Activated naive CD8-positive, alpha-beta T cell treated with anti-CD3 and anti-CD28 coated beads for 36 hours (primary cell): ENCODE results near the gene PSMB4. TPM values are rescaled to one million over a fixed set of nuclear protein-coding genes. Genes with fewer than 3 reads are reported as not detected.
"Not testable (repeated sequence)": the region's sequence is repeated elsewhere in the genome, so short reads cannot be mapped to it uniquely, and the experiment has no call there.

Source experiments
- DNase-seq: peaks from one replicate; pipeline ENCODE4 v3.0.0; 2021
- H3K27ac Mint-ChIP-seq: one replicate; pipeline ENCODE4 v1.8.0; 2022; ENCODE audit warnings: mild to moderate bottlenecking, moderate library complexity, mixed read lengths
- H3K27me3 Mint-ChIP-seq: one replicate; pipeline ENCODE4 v1.8.0; 2022; ENCODE audit warnings: mild to moderate bottlenecking, mixed read lengths
- H3K36me3 Mint-ChIP-seq: one replicate; pipeline ENCODE4 v1.8.0; 2021; ENCODE audit warnings: mild to moderate bottlenecking, mixed read lengths
- H3K4me1 Mint-ChIP-seq: one replicate; pipeline ENCODE4 v1.8.0; 2021; ENCODE audit warnings: mixed read lengths
- H3K4me3 Mint-ChIP-seq: one replicate; pipeline ENCODE4 v1.8.0; 2022; ENCODE audit warnings: mild to moderate bottlenecking, moderate library complexity, mixed read lengths
- H3K9me3 Mint-ChIP-seq: one replicate; pipeline ENCODE4 v1.8.0; 2022; ENCODE audit warnings: mixed read lengths
- total RNA-seq, 2 experiments: library from RNA; stranded (reverse); gene quantifications; one replicate each; pipeline ENCODE4 v1.2.3, GENCODE V29; 2021

PSMB4 gene
- total RNA-seq, 2 experiments from 2014 or later, result 413 to 425 TPM

- H3K27me3 Mint-ChIP-seq, result no peaks in the 10 kb centered on the region
- no peak within 1 kb of the TSS for H3K27ac Mint-ChIP-seq
- no peak within 1 kb of the TSS for H3K4me3 Mint-ChIP-seq
- H3K9me3 Mint-ChIP-seq, result no peaks in the 10 kb centered on the region
- no peaks in the 10 kb centered on the region for H3K36me3 Mint-ChIP-seq
- H3K4me1 Mint-ChIP-seq, result peaks cover 2% of the 10 kb centered on the region
- DNase-seq, result no peak
These were observed 27.1 kb upstream of the PSMB4 start, which contains the start of gene SELENBP1 for GRCh38 chr1:151372058-151372934. SELENBP1 (minus strand) TSS chr1:151372705; CDS start chr1:151372641, 64 bp downstream.

GRCh38 chr1:151373196-151373595 lies 26.2 kb upstream of the PSMB4 start:
- no peaks in the 10 kb centered on the region for H3K27me3 Mint-ChIP-seq
- no peaks in the 10 kb centered on the region for H3K9me3 Mint-ChIP-seq
- H3K27ac Mint-ChIP-seq, result no peak overlapping the region
- H3K36me3 Mint-ChIP-seq, result no peaks in the 10 kb centered on the region
- peaks cover 2% of the 10 kb centered on the region for H3K4me1 Mint-ChIP-seq
- no peak for DNase-seq
- no peak overlapping the region for H3K4me3 Mint-ChIP-seq

GRCh38 chr1:151377150-151377884 lies 22.1 kb upstream of the PSMB4 start:
- H3K9me3 Mint-ChIP-seq, result no peaks in the 10 kb centered on the region
- no peaks in the 10 kb centered on the region for H3K27me3 Mint-ChIP-seq
- H3K4me3 Mint-ChIP-seq, result no peak overlapping the region
- DNase-seq, result no peak
- H3K36me3 Mint-ChIP-seq, result no peaks in the 10 kb centered on the region
- no peak overlapping the region for H3K27ac Mint-ChIP-seq
- peaks cover 2% of the 10 kb centered on the region for H3K4me1 Mint-ChIP-seq

GRCh38 chr1:151384584-151384983 lies 14.8 kb upstream of the PSMB4 start:
- Mint-ChIP-seq H3K4me3 (no peak overlapping the region), H3K36me3 (no peaks in the 10 kb centered on the region), H3K27me3 (no peaks in the 10 kb centered on the region), H3K27ac (no peak overlapping the region), H3K4me1 (no peaks in the 10 kb centered on the region), H3K9me3 (no peaks in the 10 kb centered on the region)
- DNase-seq, result no peak

GRCh38 chr1:151386002-151386401 lies 13.4 kb upstream of the PSMB4 start:
- Mint-ChIP-seq H3K36me3 (no peaks in the 10 kb centered on the region), H3K4me1 (no peaks in the 10 kb centered on the region), H3K27me3 (no peaks in the 10 kb centered on the region), H3K9me3 (no peaks in the 10 kb centered on the region), H3K4me3 (no peak overlapping the region), H3K27ac (no peak overlapping the region)
- no peak for DNase-seq

DNA sequence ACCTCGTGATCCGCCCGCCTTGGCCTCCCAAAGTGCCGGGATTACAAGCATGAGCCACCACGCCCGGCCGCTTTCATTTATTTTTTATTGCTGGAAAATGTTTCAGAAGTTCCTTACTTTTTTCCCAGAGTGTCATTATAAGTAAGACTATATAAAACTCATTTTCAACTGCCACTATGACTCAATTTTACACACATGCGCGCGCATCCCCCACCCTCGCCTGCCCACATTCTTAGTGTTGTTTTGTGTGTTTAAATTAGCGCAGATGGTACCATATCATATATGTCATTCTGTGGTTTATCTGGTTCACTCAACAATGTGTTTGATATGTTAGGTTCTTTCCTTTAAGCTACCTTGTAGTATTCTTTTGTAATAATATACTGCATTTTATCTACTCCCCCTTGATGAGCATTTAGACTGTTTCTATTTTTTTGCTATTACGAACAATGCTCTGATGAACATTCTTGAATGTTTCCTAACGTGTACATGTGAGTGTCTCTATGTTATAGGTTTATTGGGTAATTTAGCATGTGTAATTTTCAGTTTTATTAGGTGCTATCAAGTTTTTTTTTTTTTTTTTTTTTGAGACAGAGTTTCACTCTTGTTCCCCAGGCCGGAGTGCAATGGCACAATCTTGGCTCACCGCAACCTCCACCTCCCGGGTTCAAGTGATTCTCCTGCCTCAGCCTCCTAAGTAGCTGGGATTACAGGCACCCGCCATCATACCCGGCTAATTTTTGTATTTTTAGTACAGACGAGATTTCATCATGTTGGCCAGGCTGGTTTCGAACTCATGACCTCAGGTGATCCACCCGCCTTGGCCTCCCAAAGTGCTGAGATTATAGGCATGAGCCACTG lies 8.9 kb upstream of the PSMB4 start:
- DNase-seq, H3K9me3 Mint-ChIP-seq, H3K27me3 Mint-ChIP-seq, H3K27ac Mint-ChIP-seq, H3K4me1 Mint-ChIP-seq, H3K4me3 Mint-ChIP-seq, H3K36me3 Mint-ChIP-seq: not testable (repeated sequence)

GRCh38 chr1:151391079-151391563 lies 8.3 kb upstream of the PSMB4 start:
- no peaks in the 10 kb centered on the region for H3K36me3 Mint-ChIP-seq
- DNase-seq, result no peak
- H3K27me3 Mint-ChIP-seq, result no peaks in the 10 kb centered on the region
- no peak overlapping the region for H3K27ac Mint-ChIP-seq
- H3K4me3 Mint-ChIP-seq, result no peak overlapping the region
- no peaks in the 10 kb centered on the region for H3K4me1 Mint-ChIP-seq
- H3K9me3 Mint-ChIP-seq, result peaks cover 2% of the 10 kb centered on the region

- DNase-seq, result no peak
- H3K9me3 Mint-ChIP-seq, result peaks cover 2% of the 10 kb centered on the region
- no peaks in the 10 kb centered on the region for H3K27me3 Mint-ChIP-seq
- H3K4me3 Mint-ChIP-seq, result no peak overlapping the region
- H3K27ac Mint-ChIP-seq, result no peak overlapping the region
- H3K36me3 Mint-ChIP-seq, result no peaks in the 10 kb centered on the region
- no peaks in the 10 kb centered on the region for H3K4me1 Mint-ChIP-seq
These were observed 5.8 kb upstream of the PSMB4 start for GRCh38 chr1:151393583-151393982.

- not testable (repeated sequence) for DNase-seq, H3K9me3 Mint-ChIP-seq, H3K4me3 Mint-ChIP-seq, H3K27ac Mint-ChIP-seq, H3K27me3 Mint-ChIP-seq
- peaks cover 15% of the 10 kb centered on the region for H3K36me3 Mint-ChIP-seq
- H3K4me1 Mint-ChIP-seq, result peaks cover 14% of the 10 kb centered on the region
These were observed 3.1 kb upstream of the PSMB4 start for GRCh38 chr1:151396265-151396664.

DNA sequence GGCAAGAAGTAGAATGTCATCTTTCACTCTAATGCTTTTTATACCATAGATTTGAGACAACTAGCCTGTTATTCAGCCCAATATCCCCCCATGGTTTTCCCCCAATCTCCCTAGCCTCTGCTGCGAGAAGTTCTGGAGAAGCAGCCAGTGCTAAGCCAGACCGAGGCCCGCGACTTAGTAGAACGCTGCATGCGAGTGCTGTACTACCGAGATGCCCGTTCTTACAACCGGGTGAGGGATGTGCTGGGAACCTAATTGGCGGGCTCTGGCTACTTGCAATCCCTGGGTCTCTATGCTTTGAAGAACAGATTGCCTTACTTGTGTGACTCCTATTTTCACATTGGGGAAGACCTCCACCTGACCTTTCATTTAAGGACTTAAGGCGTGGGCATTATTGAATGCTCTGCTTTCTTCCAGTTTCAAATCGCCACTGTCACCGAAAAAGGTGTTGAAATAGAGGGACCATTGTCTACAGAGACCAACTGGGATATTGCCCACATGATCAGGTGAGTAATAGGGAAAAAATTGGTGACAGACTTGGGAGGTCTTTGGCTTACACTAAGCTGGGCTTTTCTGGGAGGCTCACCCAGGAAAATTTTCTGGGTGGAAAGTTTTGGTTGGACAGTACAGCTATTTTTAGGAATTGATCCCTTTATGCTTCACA lies 1.9 kb downstream of the PSMB4 start:
- no peaks in the 10 kb centered on the region for H3K9me3 Mint-ChIP-seq
- H3K27ac Mint-ChIP-seq, result peak overlapping the region; percentile 93
- H3K27me3 Mint-ChIP-seq, result no peaks in the 10 kb centered on the region
- DNase-seq, result no peak
- peaks cover 31% of the 10 kb centered on the region for H3K4me1 Mint-ChIP-seq
- peak overlapping the region; percentile 86 for H3K4me3 Mint-ChIP-seq
- peaks cover 37% of the 10 kb centered on the region for H3K36me3 Mint-ChIP-seq

DNA sequence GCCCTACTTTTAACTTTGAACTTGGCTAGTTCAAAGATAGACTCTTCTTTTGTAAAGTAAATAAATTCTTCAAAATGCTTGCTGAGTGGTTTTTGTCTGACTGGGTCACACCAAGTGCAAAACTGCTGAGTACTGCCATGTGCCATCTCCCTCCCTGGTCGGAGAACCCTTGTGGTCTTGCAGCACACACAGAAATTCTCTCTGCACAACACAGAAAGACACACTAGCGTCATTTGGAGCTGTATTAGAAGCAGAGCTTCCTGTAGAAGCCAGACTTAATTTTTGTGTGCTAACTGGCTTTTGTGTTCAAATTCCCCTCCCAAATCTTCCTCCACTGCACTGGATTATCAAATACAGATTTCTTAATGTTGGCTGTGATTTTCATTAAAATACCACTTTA lies 2.5 kb downstream of the PSMB4 start:
- H3K9me3 Mint-ChIP-seq, result no peaks in the 10 kb centered on the region
- DNase-seq, result no peak
- no peak overlapping the region for H3K4me3 Mint-ChIP-seq
- H3K4me1 Mint-ChIP-seq, result peaks cover 31% of the 10 kb centered on the region
- H3K27ac Mint-ChIP-seq, result peak overlapping the region; percentile 63
- no peaks in the 10 kb centered on the region for H3K27me3 Mint-ChIP-seq
- peaks cover 37% of the 10 kb centered on the region for H3K36me3 Mint-ChIP-seq

GRCh38 chr1:151402764-151403163 lies 3.4 kb downstream of the PSMB4 start:
- Mint-ChIP-seq H3K27ac (peak overlapping the region; percentile 55), H3K27me3 (no peaks in the 10 kb centered on the region), H3K36me3 (peaks cover 41% of the 10 kb centered on the region), H3K4me3 (no peak overlapping the region), H3K9me3 (no peaks in the 10 kb centered on the region), H3K4me1 (peaks cover 31% of the 10 kb centered on the region)
- DNase-seq, result no peak

DNA sequence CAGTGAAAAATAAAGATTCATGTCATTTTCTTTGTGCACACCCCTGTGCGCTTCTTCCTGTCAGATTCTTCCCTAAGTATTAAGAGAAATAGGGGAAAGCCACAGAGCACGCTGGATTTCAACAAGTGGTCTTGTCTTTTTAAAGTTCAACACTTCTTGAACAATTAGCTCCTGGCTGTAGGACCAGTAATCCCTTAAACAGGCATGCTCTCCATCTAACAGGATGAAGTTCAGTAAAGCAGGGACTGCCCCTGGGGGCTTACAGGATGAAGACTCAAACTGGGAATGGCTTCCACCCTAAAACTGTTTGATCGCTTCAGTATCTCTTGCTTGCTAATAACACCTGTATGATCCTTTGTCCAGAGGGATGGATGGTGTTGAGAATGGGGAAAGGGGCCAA lies 4.2 kb downstream of the PSMB4 start:
- Mint-ChIP-seq H3K4me1 (peaks cover 31% of the 10 kb centered on the region), H3K27ac (peak overlapping the region; percentile 24), H3K9me3 (no peaks in the 10 kb centered on the region), H3K36me3 (peaks cover 41% of the 10 kb centered on the region), H3K4me3 (no peak overlapping the region), H3K27me3 (no peaks in the 10 kb centered on the region)
- no peak for DNase-seq

- no peaks in the 10 kb centered on the region for H3K9me3 Mint-ChIP-seq
- H3K36me3 Mint-ChIP-seq, result peaks cover 40% of the 10 kb centered on the region
- no peak overlapping the region for H3K27ac Mint-ChIP-seq
- no peak for DNase-seq
- no peak overlapping the region for H3K4me3 Mint-ChIP-seq
- H3K27me3 Mint-ChIP-seq, result no peaks in the 10 kb centered on the region
- peaks cover 27% of the 10 kb centered on the region for H3K4me1 Mint-ChIP-seq
These were observed 6.0 kb downstream of the PSMB4 start for GRCh38 chr1:151405187-151405951.
